ENCODE data around the gene NRXN3. TPM values are rescaled to one million over a fixed set of nuclear protein-coding genes. Genes with fewer than 3 reads are reported as not detected.

Gene NRXN3
- total and polyA plus RNA-seq, 4 donors = 0.07 to 1.2 (median 0.23) TPM

DNA sequence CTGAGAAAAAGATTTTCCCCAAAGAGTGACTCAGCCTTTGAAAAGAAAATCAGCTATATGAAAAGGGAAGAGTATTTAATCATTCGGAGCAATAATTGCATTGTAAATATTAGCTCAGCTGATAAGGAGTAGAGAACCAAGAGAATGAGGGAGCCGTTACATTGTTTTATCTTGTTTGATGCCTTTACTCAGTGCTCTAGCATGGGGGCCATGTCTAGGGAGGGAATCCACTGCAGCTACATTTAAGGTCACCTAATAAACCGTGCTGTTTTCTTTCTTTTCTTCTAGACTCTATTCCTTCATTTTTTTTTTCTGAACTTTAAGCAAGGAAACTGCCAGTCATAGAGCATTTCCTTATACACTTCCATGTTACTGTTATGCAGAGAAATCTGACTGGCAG lies 1594.2 kb downstream of the NRXN3 start:
- TF ChIP-seq EGR1 (IDR thresholded peaks at IDR 0.05; ENCODE audit: low read depth in 2 of 2) (no peak), JUND (IDR thresholded peaks at IDR 0.05) (no peak), YY1 (IDR thresholded peaks at IDR 0.05) (no peak), FOXA1 (IDR thresholded peaks at IDR 0.05) (no peak), HNF4G (IDR thresholded peaks at IDR 0.05) (no peak), TAF1 (conservative IDR thresholded peaks at IDR 0.05) (no peak), HNF4A (conservative IDR thresholded peaks at IDR 0.05) (no peak), FOXA2 (IDR thresholded peaks at IDR 0.05) (no peak), SP1 (IDR thresholded peaks at IDR 0.05) (no peak), RXRA (IDR thresholded peaks at IDR 0.05) (no peak), NR2F2 (IDR thresholded peaks at IDR 0.05) (no peak)
- TF ChIP-seq, protein P1, sequence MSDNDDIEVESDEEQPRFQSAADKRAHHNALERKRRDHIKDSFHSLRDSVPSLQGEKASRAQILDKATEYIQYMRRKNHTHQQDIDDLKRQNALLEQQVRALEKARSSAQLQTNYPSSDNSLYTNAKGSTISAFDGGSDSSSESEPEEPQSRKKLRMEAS (IDR thresholded peaks at IDR 0.05) = no peak
- TF ChIP-seq, protein P2, sequence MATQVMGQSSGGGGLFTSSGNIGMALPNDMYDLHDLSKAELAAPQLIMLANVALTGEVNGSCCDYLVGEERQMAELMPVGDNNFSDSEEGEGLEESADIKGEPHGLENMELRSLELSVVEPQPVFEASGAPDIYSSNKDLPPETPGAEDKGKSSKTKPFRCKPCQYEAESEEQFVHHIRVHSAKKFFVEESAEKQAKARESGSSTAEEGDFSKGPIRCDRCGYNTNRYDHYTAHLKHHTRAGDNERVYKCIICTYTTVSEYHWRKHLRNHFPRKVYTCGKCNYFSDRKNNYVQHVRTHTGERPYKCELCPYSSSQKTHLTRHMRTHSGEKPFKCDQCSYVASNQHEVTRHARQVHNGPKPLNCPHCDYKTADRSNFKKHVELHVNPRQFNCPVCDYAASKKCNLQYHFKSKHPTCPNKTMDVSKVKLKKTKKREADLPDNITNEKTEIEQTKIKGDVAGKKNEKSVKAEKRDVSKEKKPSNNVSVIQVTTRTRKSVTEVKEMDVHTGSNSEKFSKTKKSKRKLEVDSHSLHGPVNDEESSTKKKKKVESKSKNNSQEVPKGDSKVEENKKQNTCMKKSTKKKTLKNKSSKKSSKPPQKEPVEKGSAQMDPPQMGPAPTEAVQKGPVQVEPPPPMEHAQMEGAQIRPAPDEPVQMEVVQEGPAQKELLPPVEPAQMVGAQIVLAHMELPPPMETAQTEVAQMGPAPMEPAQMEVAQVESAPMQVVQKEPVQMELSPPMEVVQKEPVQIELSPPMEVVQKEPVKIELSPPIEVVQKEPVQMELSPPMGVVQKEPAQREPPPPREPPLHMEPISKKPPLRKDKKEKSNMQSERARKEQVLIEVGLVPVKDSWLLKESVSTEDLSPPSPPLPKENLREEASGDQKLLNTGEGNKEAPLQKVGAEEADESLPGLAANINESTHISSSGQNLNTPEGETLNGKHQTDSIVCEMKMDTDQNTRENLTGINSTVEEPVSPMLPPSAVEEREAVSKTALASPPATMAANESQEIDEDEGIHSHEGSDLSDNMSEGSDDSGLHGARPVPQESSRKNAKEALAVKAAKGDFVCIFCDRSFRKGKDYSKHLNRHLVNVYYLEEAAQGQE (IDR thresholded peaks at IDR 0.05) = no peak
- TF ChIP-seq, protein P3, sequence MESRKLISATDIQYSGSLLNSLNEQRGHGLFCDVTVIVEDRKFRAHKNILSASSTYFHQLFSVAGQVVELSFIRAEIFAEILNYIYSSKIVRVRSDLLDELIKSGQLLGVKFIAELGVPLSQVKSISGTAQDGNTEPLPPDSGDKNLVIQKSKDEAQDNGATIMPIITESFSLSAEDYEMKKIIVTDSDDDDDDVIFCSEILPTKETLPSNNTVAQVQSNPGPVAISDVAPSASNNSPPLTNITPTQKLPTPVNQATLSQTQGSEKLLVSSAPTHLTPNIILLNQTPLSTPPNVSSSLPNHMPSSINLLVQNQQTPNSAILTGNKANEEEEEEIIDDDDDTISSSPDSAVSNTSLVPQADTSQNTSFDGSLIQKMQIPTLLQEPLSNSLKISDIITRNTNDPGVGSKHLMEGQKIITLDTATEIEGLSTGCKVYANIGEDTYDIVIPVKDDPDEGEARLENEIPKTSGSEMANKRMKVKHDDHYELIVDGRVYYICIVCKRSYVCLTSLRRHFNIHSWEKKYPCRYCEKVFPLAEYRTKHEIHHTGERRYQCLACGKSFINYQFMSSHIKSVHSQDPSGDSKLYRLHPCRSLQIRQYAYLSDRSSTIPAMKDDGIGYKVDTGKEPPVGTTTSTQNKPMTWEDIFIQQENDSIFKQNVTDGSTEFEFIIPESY (IDR thresholded peaks at IDR 0.05) = no peak

DNA sequence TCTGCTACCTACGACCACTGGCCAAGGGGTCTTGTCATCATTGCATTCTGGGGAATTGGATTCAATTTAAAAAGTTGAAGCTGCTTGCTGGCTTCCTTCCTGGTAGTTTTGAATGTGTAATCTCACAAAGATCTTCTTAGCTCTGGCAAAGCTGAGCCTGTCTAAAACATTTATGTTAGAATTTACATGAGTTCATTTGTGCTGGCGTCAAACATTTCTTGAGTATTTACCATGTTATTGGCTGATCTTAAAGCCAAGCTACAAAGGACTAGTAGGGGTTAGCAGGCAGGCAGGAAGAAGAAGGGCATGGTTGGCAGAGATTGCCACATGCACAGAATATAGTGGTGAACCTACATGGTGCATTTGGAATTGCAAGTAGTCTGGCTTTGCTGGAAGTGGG lies 1596.3 kb downstream of the NRXN3 start:
- Histone ChIP-seq H3K27ac (ENCODE audit: low read depth in 1 of 2, low read length in 2 of 2) (no peak overlapping the region), H3K4me3 (ENCODE audit: low read depth in 1 of 3, low read length in 3 of 3) (no peak overlapping the region), H3K9me3 (ENCODE audit: control insufficient read depth in 4 of 4, low read length in 3 of 4) (no peaks in the 10 kb centered on the region), H3K36me3 (ENCODE audit: control insufficient read depth in 4 of 4, insufficient read depth in 3 of 4, low read depth in 1 of 4, low read length in 3 of 4) (no peaks in the 10 kb centered on the region), H3K9ac (ENCODE audit: low read depth in 1 of 2, low read length in 2 of 2) (no peak overlapping the region), H3K4me1 (ENCODE audit: control insufficient read depth in 4 of 4, insufficient read depth in 4 of 4, low read length in 3 of 4) (no peaks in the 10 kb centered on the region), H3K27me3 (ENCODE audit: control insufficient read depth in 4 of 4, insufficient read depth in 4 of 4, low read length in 3 of 4) (no peaks in the 10 kb centered on the region)
- WGBS = 85% methylated on average over 2 of the region's 2 CpGs
- TF ChIP-seq, protein P4, sequence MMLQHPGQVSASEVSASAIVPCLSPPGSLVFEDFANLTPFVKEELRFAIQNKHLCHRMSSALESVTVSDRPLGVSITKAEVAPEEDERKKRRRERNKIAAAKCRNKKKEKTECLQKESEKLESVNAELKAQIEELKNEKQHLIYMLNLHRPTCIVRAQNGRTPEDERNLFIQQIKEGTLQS (IDR thresholded peaks at IDR 0.05) = no peak
- no peak for TF ChIP-seq FOXA2 (IDR thresholded peaks at IDR 0.05)
- DNase-seq (ENCODE audit: low spot score) = no peak

More for the DNA sequence above, 1594.2 kb downstream of the NRXN3 start:
- H3K9ac ChIP-seq (ENCODE audit: low read depth in 1 of 2, low read length in 2 of 2) = no peak overlapping the region
- no peaks in the 10 kb centered on the region for H3K36me3 ChIP-seq (ENCODE audit: control insufficient read depth in 4 of 4, insufficient read depth in 3 of 4, low read depth in 1 of 4, low read length in 3 of 4)
- H3K9me3 ChIP-seq (ENCODE audit: control insufficient read depth in 4 of 4, low read length in 3 of 4) = no peaks in the 10 kb centered on the region
- H3K4me3 ChIP-seq (ENCODE audit: low read depth in 1 of 3, low read length in 3 of 3) = no peak overlapping the region
- 22% methylated on average over 3 of the region's 3 CpGs for WGBS
- no peak for DNase-seq (ENCODE audit: low spot score)
- no peaks in the 10 kb centered on the region for H3K4me1 ChIP-seq (ENCODE audit: control insufficient read depth in 4 of 4, insufficient read depth in 4 of 4, low read length in 3 of 4)
- H3K27ac ChIP-seq (ENCODE audit: low read depth in 1 of 2, low read length in 2 of 2) = no peak overlapping the region
- no peaks in the 10 kb centered on the region for H3K27me3 ChIP-seq (ENCODE audit: control insufficient read depth in 4 of 4, insufficient read depth in 4 of 4, low read length in 3 of 4)
